Liver (tissue), 3 donors: ENCODE results near the gene E2F2.

Source experiments
- CTCF ChIP-seq: fragments of 150-350 bp; IDR thresholded peaks from 2 replicates; pipeline ENCODE4 v1.5.1; 2017; ENCODE audit warnings: improper control_type of control experiment, low read depth, low read length; ENCODE audit not compliant: missing input control
- FOXA1 ChIP-seq: IDR thresholded peaks from 2 replicates; pipeline ENCODE4 v1.6.1; 2016; ENCODE audit warnings: antibody characterized with exemption
- JUND ChIP-seq, 2 donors: IDR thresholded peaks; 2 replicates each; pipeline ENCODE4 v1.6.1; 2016; ENCODE audit warnings: antibody characterized with exemption in 2 of 2
- MAX ChIP-seq: IDR thresholded peaks from 2 replicates; pipeline ENCODE4 v1.6.1; 2016; ENCODE audit warnings: antibody characterized with exemption
- REST ChIP-seq: IDR thresholded peaks from 2 replicates; pipeline ENCODE4 v1.6.1; 2016; ENCODE audit warnings: antibody characterized with exemption, mild to moderate bottlenecking
- RXRA ChIP-seq, 2 donors: IDR thresholded peaks; 2 replicates each; pipeline ENCODE4 v1.6.1; 2017 to 2018; ENCODE audit warnings: antibody characterized with exemption in 2 of 2, mild to moderate bottlenecking in 1 of 2
- TAF1 ChIP-seq: conservative IDR thresholded peaks from 2 replicates; pipeline ENCODE4 v1.6.1; 2016; ENCODE audit warnings: antibody characterized with exemption, mild to moderate bottlenecking
- YY1 ChIP-seq: IDR thresholded peaks from 2 replicates; pipeline ENCODE4 v1.6.1; 2016; ENCODE audit warnings: antibody characterized with exemption, mild to moderate bottlenecking
- ZBTB33 ChIP-seq: IDR thresholded peaks from 2 replicates; pipeline ENCODE4 v1.6.1; 2016; ENCODE audit warnings: antibody characterized with exemption
- donor health status: healthy.
- donor health status: healthy.

- TF ChIP-seq MAX, result no peak
- TF ChIP-seq CTCF, result no peak
- no peak for TF ChIP-seq YY1
- no peak for TF ChIP-seq REST
- TF ChIP-seq TAF1, result no peak
- no peak for TF ChIP-seq JUND (IDR thresholded peaks at IDR 0.05)
- TF ChIP-seq RXRA (IDR thresholded peaks at IDR 0.05), result no peak
- no peak for TF ChIP-seq ZBTB33
- TF ChIP-seq FOXA1, result no peak
Observed at GRCh38 chr1:23533246-23534023, 2.4 kb upstream of the E2F2 start.
